Kidney (tissue), 14 donors: ENCODE measurements around the gene AK5. TPM values are rescaled to one million over a fixed set of nuclear protein-coding genes. Genes with fewer than 3 reads are reported as not detected.
"Not testable (repeated sequence)": the region's sequence is repeated elsewhere in the genome, so short reads cannot be mapped to it uniquely, and the experiment has no call there.

ENCODE experiments used
- DNase-seq, 5 donors: peaks; one replicate each; pipeline ENCODE4 v3.0.0-alpha.2; 2013 to 2020
- FAIRE-seq: peaks from 2 replicates; lab custom pipeline; 2012; peaks lifted over from hg19 to GRCh38; lab: Jason Lieb, UNC
- H3K27ac ChIP-seq, 2 donors: one replicate each; pipeline ENCODE4 v1.7.0; 2013; ENCODE audit warnings: low read depth in 2 of 2, low read length in 2 of 2, inconsistent platforms in 1 of 2
- H3K27me3 ChIP-seq: one replicate; pipeline ENCODE4 v1.7.1; 2013; ENCODE audit warnings: low read length, inconsistent platforms; ENCODE audit not compliant: control insufficient read depth, insufficient read depth
- H3K36me3 ChIP-seq, 3 donors: one replicate each; pipeline versions ENCODE4 v1.7.0 to v1.7.1; 2013; ENCODE audit warnings: low read length in 3 of 3, control low read depth in 1 of 3, inconsistent platforms in 1 of 3; ENCODE audit not compliant: insufficient read depth in 3 of 3, control insufficient read depth in 2 of 3
- H3K4me1 ChIP-seq, 3 donors: one replicate each; pipeline versions ENCODE4 v1.7.0 to v1.7.1; 2013; ENCODE audit warnings: low read length in 3 of 3, inconsistent platforms in 1 of 3, low read depth in 1 of 3; ENCODE audit not compliant: control insufficient read depth in 2 of 3, insufficient read depth in 2 of 3
- H3K4me3 ChIP-seq, 3 donors: one replicate each; pipeline versions ENCODE4 v1.7.0 to v1.8.1; 2013; ENCODE audit warnings: low read length in 3 of 3, control low read depth in 1 of 3, inconsistent platforms in 1 of 3
- H3K9ac ChIP-seq, 3 donors: one replicate each; pipeline versions ENCODE4 v1.7.0 to v1.7.1; 2013; ENCODE audit warnings: low read length in 3 of 3, control low read depth in 1 of 3, inconsistent platforms in 1 of 3
- H3K9me3 ChIP-seq, 3 donors: one replicate each; pipeline versions ENCODE4 v1.7.0 to v1.7.1; 2013; ENCODE audit warnings: low read length in 3 of 3, control low read depth in 1 of 3, inconsistent platforms in 1 of 3; ENCODE audit not compliant: control insufficient read depth in 2 of 3, insufficient read depth in 1 of 3
- intact Hi-C: fragments of 100-400 bp; cut with DNase I; formaldehyde crosslinking; loops from one replicate; pipeline ENCODE4 v1.11.1; 2022
- polyA plus RNA-seq: library from polyadenylated mRNA; stranded (reverse); fragments of 350-450 nt; fragmentation: Illumina TruSeq; extraction: RNeasy Lipid Tissue Mini Kit (QIAGEN cat#74804); gene quantifications from one replicate; pipeline ENCODE4 v1.2.3, GENCODE V29; 2014; ENCODE audit warnings: low read depth, low replicate concordance; ENCODE audit not compliant: insufficient read depth
- total RNA-seq: library from RNA; stranded (reverse); fragmentation: NEBNext Ultra II Directional; extraction: Animal tissue kit (Norgen Biotek cat#: 25700); gene quantifications from one replicate; pipeline ENCODE4 v1.2.1, GENCODE V29; 2021
- TF ChIP-seq, protein P1 (sequence below): IDR thresholded peaks from 3 replicates; pipeline ENCODE4 v1.5.1; 2012; ENCODE audit warnings: mild to moderate bottlenecking, moderate library complexity, borderline replicate concordance; ENCODE audit not compliant: insufficient read depth; ENCODE audit errors: extremely low read depth
- donor health status: control.
- donor health status: control.
- donor health status: control.
- donor health status: control.
- donor health status: control.
- donor health status: DM: yes; HTN: yes; CAD: no.
- donor health status: Normal renal cell carcinoma (clear cell type).

The AK5 gene
- total and polyA plus RNA-seq, 2 donors from 2014 or later = 1.7 to 2.5 TPM

DNA sequence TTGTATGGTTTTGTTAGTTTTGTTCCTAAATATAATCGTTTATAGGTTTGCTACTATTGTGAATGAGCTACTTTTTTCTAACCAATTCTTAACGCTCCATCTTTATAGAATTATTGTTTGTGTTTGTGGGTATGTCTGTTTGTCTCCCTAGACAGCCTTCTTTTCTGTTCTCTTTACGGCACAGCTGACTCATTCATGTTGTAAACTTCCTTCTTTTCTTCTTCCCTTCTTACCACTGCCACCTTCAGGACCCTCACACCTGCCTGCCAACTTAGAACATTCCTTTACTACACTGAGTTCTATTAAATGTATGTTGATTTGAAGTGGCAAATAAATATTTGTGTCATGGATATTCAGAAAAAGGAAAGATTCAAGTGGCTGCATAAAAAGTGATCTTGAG, 29.1 kb downstream of the AK5 start:
- DNase-seq (no peak), FAIRE-seq (no peak)
- H3K9ac ChIP-seq = no peak overlapping the region
- no peaks in the 10 kb centered on the region for H3K9me3 ChIP-seq
- H3K4me3 ChIP-seq = no peak overlapping the region
- H3K36me3 ChIP-seq = no peaks in the 10 kb centered on the region
- no peak overlapping the region for H3K27ac ChIP-seq
- TF ChIP-seq, protein P1, sequence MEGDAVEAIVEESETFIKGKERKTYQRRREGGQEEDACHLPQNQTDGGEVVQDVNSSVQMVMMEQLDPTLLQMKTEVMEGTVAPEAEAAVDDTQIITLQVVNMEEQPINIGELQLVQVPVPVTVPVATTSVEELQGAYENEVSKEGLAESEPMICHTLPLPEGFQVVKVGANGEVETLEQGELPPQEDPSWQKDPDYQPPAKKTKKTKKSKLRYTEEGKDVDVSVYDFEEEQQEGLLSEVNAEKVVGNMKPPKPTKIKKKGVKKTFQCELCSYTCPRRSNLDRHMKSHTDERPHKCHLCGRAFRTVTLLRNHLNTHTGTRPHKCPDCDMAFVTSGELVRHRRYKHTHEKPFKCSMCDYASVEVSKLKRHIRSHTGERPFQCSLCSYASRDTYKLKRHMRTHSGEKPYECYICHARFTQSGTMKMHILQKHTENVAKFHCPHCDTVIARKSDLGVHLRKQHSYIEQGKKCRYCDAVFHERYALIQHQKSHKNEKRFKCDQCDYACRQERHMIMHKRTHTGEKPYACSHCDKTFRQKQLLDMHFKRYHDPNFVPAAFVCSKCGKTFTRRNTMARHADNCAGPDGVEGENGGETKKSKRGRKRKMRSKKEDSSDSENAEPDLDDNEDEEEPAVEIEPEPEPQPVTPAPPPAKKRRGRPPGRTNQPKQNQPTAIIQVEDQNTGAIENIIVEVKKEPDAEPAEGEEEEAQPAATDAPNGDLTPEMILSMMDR = no peak
- intact Hi-C loops = no loop called here
- no peaks in the 10 kb centered on the region for H3K4me1 ChIP-seq
- no peaks in the 10 kb centered on the region for H3K27me3 ChIP-seq

DNA sequence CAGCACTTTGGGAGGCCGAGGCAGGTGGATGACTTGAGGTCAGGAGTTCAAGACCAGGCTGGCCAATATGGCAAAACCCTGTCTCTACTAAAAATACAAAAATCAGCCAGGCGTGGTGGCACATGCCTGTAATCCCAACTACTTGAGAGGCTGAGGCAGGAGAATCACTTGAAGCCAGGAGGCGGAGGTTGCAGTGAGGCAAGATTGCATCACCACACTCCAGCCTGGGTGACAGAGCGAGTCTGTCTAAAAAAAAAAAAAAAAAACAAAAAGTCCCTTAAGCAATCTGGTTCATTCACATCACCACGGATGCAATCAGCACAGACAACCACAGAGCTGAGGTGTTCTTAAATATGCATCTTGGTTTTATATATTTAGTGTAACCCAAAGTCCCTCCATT, 30.5 kb downstream of the AK5 start:
- FAIRE-seq = not testable (repeated sequence)

DNA sequence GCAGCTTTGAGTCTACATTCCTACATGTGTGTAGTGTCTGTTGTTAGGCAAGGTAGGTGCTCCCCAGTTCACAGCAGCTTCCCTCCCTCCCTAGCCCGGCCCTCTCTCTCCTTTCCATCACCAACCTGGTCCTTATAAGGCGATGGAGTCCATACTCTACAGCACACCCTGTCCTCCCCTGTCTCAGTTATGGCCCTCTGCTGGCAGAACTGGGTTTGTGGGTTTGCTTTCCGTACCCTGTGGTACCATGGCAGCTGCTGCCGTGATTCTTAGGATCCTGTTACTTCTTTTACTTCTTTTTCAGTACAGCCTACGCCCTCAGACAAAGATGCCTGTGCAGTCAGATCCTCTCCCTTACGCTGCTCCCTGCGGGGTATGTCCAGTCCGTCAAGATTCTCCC, 31.7 kb downstream of the AK5 start:
- intact Hi-C loops = no loop called here
- Histone ChIP-seq H3K36me3 (no peaks in the 10 kb centered on the region), H3K4me1 (no peaks in the 10 kb centered on the region), H3K9me3 (no peaks in the 10 kb centered on the region), H3K27ac (no peak overlapping the region), H3K27me3 (no peaks in the 10 kb centered on the region), H3K4me3 (no peak overlapping the region), H3K9ac (no peak overlapping the region)
- TF ChIP-seq, protein P1 = peak; percentile 24
- peak in 3 of 5 donors; percentile 2 to 21 (median 12) for DNase-seq
- no peak for FAIRE-seq

More for the DNA sequence above, 30.5 kb downstream of the AK5 start:
- H3K4me1 ChIP-seq, DNase-seq, H3K4me3 ChIP-seq, H3K9me3 ChIP-seq, H3K9ac ChIP-seq, H3K36me3 ChIP-seq, intact Hi-C loops, H3K27ac ChIP-seq, H3K27me3 ChIP-seq: not testable (repeated sequence)

DNA sequence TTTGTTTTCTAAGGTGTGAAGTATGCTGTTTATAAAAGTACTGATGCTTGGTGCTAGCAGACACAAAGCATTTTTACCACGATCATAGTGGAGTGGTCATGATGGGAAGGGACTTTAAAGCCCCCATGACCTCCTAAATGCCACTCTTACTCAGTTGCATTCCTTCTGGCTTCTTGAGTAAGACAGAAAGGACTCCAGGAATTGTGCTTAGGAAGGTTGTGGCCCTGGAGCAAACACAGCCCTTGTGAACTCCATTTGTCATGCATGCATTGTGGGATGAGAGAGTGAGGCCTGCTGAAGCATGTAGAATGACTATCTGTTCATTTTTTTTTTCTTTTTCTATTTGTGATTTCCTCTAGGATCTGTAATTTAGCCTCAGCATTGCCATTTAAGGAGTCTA, 34.2 kb downstream of the AK5 start:
- no peak for FAIRE-seq
- TF ChIP-seq, protein P1 = no peak
- Histone ChIP-seq H3K9me3 (no peaks in the 10 kb centered on the region), H3K9ac (no peak overlapping the region), H3K27ac (no peak overlapping the region), H3K4me1 (no peaks in the 10 kb centered on the region), H3K4me3 (no peak overlapping the region), H3K27me3 (no peaks in the 10 kb centered on the region), H3K36me3 (no peaks in the 10 kb centered on the region)
- intact Hi-C loops = no loop called here
- no peak for DNase-seq
